ENCODE measurements around the gene ACACA.
A peak's percentile ranks its signal among the peaks of the same experiment; 100 is the strongest.
"Not testable (repeated sequence)": the region's sequence is repeated elsewhere in the genome, so short reads cannot be mapped to it uniquely, and the experiment has no call there.

Gene ACACA

DNA sequence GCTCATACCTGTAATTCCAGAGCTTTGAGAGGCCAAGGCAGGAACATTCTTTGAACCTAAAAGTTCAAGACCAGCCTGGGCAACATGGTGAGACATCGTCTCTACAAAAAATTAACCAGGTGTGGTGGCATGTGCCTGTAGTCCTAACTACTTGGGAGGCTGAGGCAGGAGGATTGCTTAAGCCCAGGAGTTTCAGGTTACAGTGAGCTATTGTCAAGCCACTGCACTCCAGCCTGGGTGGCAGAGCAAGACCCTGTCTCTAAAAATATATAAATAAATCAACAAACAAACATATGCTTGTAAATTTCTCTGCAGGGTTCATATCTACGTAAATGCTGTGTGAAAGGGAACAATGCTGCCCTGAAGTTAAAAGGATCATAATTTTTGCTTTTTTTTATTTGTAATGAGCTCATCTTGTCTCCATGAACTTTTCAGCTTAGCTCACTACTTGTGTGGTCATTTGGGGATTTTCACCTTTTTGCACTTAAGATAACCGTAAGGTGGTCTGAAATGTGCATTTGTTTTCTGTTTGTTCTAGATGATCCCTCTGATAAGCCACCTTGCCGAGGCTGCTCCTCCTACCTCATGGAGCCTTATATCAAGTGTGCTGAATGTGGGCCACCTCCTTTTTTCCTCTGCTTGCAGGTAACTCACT lies 16.5 kb upstream of the ACACA start:
- DNase-seq (ENCODE audit: extremely low read depth, insufficient read length) = no peak
- Histone ChIP-seq H3K36me3 (ENCODE audit: control insufficient read depth, insufficient read depth, low read length) (peaks cover 7% of the 10 kb centered on the region), H3K4me3 (replicated peaks; ENCODE audit: low read depth, low read length) (no peak overlapping the region), H3K27me3 (replicated peaks; ENCODE audit: control insufficient read depth, insufficient read depth, low read length) (no peaks in the 10 kb centered on the region)
- TF ChIP-seq, protein P1, sequence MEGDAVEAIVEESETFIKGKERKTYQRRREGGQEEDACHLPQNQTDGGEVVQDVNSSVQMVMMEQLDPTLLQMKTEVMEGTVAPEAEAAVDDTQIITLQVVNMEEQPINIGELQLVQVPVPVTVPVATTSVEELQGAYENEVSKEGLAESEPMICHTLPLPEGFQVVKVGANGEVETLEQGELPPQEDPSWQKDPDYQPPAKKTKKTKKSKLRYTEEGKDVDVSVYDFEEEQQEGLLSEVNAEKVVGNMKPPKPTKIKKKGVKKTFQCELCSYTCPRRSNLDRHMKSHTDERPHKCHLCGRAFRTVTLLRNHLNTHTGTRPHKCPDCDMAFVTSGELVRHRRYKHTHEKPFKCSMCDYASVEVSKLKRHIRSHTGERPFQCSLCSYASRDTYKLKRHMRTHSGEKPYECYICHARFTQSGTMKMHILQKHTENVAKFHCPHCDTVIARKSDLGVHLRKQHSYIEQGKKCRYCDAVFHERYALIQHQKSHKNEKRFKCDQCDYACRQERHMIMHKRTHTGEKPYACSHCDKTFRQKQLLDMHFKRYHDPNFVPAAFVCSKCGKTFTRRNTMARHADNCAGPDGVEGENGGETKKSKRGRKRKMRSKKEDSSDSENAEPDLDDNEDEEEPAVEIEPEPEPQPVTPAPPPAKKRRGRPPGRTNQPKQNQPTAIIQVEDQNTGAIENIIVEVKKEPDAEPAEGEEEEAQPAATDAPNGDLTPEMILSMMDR (IDR thresholded peaks at IDR 0.05; ENCODE audit: insufficient read depth, low read length, poor library complexity, severe bottlenecking) = no peak

DNA sequence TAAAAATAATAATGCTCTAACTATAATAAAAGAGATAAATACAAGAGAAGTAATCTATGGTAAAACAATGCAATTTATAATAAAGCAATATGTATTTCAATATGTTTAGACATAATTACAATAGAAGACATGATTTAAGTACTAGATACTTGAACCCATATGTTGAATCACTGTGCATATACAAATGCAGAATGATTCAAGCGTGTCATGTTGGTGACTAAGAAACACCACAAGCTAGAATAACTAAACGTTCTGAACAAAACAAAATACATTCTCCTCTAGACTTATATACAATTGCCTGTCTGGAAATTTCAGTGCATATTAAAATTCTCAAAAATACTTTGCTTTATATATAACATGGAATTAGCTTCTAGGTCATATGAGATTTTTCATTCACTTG lies 11.2 kb upstream of the ACACA start:
- Histone ChIP-seq H3K36me3 (ENCODE audit: control insufficient read depth, insufficient read depth, low read length) (no peaks in the 10 kb centered on the region; the same call in none of the 2 replicates), H3K27me3 (replicated peaks; ENCODE audit: control insufficient read depth, insufficient read depth, low read length) (no peaks in the 10 kb centered on the region), H3K4me3 (replicated peaks; ENCODE audit: low read depth, low read length) (no peak overlapping the region)
- no peak for DNase-seq (ENCODE audit: extremely low read depth, insufficient read length)
- TF ChIP-seq, protein P1 (IDR thresholded peaks at IDR 0.05; ENCODE audit: insufficient read depth, low read length, poor library complexity, severe bottlenecking) = no peak

DNA sequence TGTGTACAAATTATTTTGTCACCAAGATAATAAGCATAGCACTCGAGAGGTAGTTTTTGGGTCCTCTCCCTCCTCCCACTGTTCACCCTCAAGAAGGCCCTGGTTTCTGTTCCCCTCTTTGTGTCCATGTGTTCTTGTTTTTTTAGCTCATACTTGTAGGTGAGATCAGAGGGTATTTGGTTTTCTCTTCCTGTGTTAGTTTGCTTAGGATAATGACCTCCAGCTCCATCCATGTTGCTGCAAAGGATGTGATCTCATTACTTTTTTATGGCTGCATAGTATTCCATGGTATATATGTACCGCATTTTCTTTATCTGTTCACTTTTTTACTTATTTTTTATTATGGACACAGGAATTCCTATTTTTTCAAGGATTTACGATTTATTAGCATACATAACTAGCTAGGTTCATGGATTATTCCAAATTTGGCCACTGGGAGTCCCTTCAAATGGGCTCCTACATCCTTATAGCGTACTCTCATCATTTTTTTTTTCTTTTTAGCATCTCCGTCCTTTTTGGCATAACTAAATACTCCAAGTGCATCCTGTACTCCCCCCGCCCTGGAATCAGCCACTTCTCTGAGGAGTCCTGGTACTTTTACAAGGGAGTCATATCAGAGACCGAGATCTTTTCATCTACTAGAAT lies 7.4 kb upstream of the ACACA start:
- Histone ChIP-seq H3K4me3 (replicated peaks; ENCODE audit: low read depth, low read length) (no peak overlapping the region), H3K36me3 (ENCODE audit: control insufficient read depth, insufficient read depth, low read length) (peaks cover 3% of the 10 kb centered on the region), H3K27me3 (replicated peaks; ENCODE audit: control insufficient read depth, insufficient read depth, low read length) (no peaks in the 10 kb centered on the region)
- TF ChIP-seq, protein P1 (IDR thresholded peaks at IDR 0.05; ENCODE audit: insufficient read depth, low read length, poor library complexity, severe bottlenecking) = no peak
- no peak for DNase-seq (ENCODE audit: extremely low read depth, insufficient read length)

DNA sequence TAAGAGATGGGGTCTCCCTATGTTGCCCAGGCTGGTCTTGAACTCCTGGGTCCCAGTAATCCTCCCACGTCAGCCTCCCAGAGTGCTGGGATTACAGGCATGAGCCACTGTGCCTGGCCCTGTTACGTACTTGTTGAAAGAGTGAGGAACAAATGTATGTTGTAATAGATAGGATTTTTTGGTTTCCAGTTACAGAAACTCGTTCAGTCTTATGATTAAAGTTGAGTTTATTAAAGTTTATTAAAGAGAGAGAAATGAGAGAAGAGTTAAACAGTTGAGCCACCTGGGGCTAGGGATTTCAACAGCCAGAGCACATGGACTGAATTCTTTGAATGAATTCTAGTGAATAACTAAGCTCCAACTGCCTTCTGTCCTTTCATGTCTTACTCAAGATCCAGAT lies 3.7 kb upstream of the ACACA start:
- peaks cover 3% of the 10 kb centered on the region for H3K36me3 ChIP-seq (ENCODE audit: control insufficient read depth, insufficient read depth, low read length)
- DNase-seq (ENCODE audit: extremely low read depth, insufficient read length) = no peak
- H3K27me3 ChIP-seq (replicated peaks; ENCODE audit: control insufficient read depth, insufficient read depth, low read length) = no peaks in the 10 kb centered on the region
- TF ChIP-seq, protein P1 (IDR thresholded peaks at IDR 0.05; ENCODE audit: insufficient read depth, low read length, poor library complexity, severe bottlenecking) = no peak
- H3K4me3 ChIP-seq (replicated peaks; ENCODE audit: low read depth, low read length) = no peak overlapping the region

DNA sequence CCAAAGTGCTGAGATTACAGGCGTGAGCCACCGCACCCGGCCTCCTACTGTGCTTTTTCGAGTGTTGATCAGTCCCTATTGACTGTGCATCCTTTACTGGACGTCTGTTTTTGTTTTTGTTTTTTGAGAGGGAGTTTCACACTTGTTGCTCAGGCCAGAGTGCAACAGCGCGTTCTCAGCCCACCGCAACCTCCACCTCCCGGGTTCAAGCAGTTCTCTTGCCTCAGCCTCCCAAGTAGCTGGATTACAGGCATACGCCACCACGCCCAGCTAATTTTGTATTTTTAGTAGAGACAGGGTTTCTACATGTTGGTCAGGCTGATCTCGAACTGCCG lies 1.5 kb upstream of the ACACA start:
- not testable (repeated sequence) for DNase-seq (ENCODE audit: extremely low read depth, insufficient read length); H3K36me3 ChIP-seq (ENCODE audit: control insufficient read depth, insufficient read depth, low read length); H3K27me3 ChIP-seq (replicated peaks; ENCODE audit: control insufficient read depth, insufficient read depth, low read length); H3K4me3 ChIP-seq (replicated peaks; ENCODE audit: low read depth, low read length)

DNA sequence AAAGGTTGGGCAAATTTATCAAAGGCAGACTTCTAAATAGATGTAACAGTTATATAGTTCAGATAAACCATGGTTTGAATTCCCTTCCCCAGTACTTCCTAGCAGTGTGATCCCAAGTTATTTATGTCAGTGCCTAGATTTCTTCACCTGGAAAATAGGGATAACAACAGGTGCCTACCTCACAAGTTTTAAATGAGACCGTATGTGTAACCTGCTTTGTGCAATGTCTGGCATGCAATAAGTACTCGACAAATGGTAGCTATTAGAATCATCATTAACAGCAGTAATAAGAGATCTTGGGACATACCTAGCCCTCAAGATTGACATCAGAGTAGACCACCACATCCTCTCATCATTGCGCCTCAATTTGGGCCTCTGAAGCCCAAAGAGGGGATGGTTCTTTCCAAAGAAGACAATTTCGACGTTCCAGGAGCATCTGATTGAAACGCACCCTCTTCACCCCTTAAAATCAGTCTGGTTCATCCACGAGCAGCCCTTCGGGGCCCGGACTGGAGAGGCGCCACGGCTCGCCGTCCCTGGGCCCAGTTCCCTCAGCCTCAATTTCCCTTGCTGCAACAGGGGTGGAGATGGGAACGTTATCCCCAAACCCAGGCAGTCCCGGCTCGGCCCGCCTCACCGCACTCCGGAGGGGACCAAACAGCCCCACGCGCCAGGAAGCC lies 541 bp downstream of the ACACA start:
- peak overlapping the region; percentile 77 for H3K4me3 ChIP-seq (replicated peaks; ENCODE audit: low read depth, low read length)
- TF ChIP-seq, protein P1 (IDR thresholded peaks at IDR 0.05; ENCODE audit: insufficient read depth, low read length, poor library complexity, severe bottlenecking) = no peak
- DNase-seq (ENCODE audit: extremely low read depth, insufficient read length) = no peak
- H3K27me3 ChIP-seq (replicated peaks; ENCODE audit: control insufficient read depth, insufficient read depth, low read length) = no peaks in the 10 kb centered on the region
- peaks cover under 1% of the 10 kb centered on the region; the same call in 1 of the 2 replicates for H3K36me3 ChIP-seq (ENCODE audit: control insufficient read depth, insufficient read depth, low read length)

DNA sequence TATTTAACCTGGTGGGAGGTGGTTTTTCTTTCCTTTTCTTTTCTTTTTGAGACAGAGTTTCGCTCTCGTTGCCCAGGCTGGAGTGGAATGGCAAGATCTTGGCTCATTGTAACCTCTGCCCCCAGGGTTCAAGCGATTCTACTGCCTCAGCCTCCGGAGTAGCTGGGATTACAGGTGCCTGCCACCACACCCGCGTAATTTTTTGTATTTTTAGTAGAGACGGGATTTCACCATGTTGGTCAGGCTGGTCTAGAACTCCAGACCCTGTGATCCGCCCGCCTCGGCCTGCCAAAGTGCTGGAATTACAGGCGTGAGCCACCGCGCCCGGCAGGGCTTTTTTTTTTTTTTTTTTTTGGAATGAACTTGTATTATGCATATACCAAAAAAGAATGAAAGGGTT lies 1.1 kb downstream of the ACACA start:
- peak overlapping the region; percentile 77 for H3K4me3 ChIP-seq (replicated peaks; ENCODE audit: low read depth, low read length)
- not testable (repeated sequence) for H3K36me3 ChIP-seq (ENCODE audit: control insufficient read depth, insufficient read depth, low read length); H3K27me3 ChIP-seq (replicated peaks; ENCODE audit: control insufficient read depth, insufficient read depth, low read length); DNase-seq (ENCODE audit: extremely low read depth, insufficient read length)

Measured in GM06990 (cell line).